ENCODE measurements around the gene OGDH.

- TF ChIP-seq, protein P1, sequence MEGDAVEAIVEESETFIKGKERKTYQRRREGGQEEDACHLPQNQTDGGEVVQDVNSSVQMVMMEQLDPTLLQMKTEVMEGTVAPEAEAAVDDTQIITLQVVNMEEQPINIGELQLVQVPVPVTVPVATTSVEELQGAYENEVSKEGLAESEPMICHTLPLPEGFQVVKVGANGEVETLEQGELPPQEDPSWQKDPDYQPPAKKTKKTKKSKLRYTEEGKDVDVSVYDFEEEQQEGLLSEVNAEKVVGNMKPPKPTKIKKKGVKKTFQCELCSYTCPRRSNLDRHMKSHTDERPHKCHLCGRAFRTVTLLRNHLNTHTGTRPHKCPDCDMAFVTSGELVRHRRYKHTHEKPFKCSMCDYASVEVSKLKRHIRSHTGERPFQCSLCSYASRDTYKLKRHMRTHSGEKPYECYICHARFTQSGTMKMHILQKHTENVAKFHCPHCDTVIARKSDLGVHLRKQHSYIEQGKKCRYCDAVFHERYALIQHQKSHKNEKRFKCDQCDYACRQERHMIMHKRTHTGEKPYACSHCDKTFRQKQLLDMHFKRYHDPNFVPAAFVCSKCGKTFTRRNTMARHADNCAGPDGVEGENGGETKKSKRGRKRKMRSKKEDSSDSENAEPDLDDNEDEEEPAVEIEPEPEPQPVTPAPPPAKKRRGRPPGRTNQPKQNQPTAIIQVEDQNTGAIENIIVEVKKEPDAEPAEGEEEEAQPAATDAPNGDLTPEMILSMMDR (IDR thresholded peaks at IDR 0.05), result no peak
- TF ChIP-seq EP300 (IDR thresholded peaks at IDR 0.05) (no peak), POLR2A (IDR thresholded peaks at IDR 0.05) (no peak), POLR2AphosphoS5 (IDR thresholded peaks at IDR 0.05) (no peak)
Observed at GRCh38 chr7:44645254-44645653, 38.8 kb downstream of the OGDH start.

All from suprapubic skin (tissue), 4 donors.